ENCODE results near the gene MMS19. TPM values are rescaled to one million over a fixed set of nuclear protein-coding genes. Genes with fewer than 3 reads are reported as not detected.

Gene MMS19
- total RNA-seq, 2 experiments from 2014 or later, result 91.3 to 107 TPM

- ChIA-PET POLR2A (no interaction called here), CTCF (no interaction called here)
- Mint-ChIP-seq H3K27me3 (peaks cover 2% of the 10 kb centered on the region), H3K9me3 (ENCODE audit: low read depth) (no peaks in the 10 kb centered on the region), H3K36me3 (ENCODE audit: low read depth) (no peaks in the 10 kb centered on the region), H3K4me1 (no peaks in the 10 kb centered on the region), H3K4me3 (no peak overlapping the region), H3K27ac (no peak overlapping the region)
- intact Hi-C loops (cut with DNase I, micrococcal nuclease), result no loop called here
- DNase-seq (no peak), ATAC-seq (no peak)
These were observed 14.8 kb upstream of the MMS19 start for GRCh38 chr10:97512993-97513392.

GRCh38 chr10:97511711-97512440 is 13.7 kb upstream of the MMS19 start:
- ATAC-seq (no peak), DNase-seq (no peak)
- ChIA-PET CTCF (no interaction called here), POLR2A (no interaction called here)
- H3K4me3 Mint-ChIP-seq, result no peak overlapping the region
- no peaks in the 10 kb centered on the region for H3K9me3 Mint-ChIP-seq (ENCODE audit: low read depth)
- peaks cover 2% of the 10 kb centered on the region for H3K27me3 Mint-ChIP-seq
- H3K4me1 Mint-ChIP-seq, result no peaks in the 10 kb centered on the region
- no peaks in the 10 kb centered on the region for H3K36me3 Mint-ChIP-seq (ENCODE audit: low read depth)
- H3K27ac Mint-ChIP-seq, result no peak overlapping the region
- intact Hi-C loops (cut with DNase I, micrococcal nuclease), result no loop called here

GRCh38 chr10:97510686-97511085 is 12.5 kb upstream of the MMS19 start:
- H3K36me3 Mint-ChIP-seq (ENCODE audit: low read depth), result no peaks in the 10 kb centered on the region
- no peak overlapping the region for H3K4me3 Mint-ChIP-seq
- H3K27ac Mint-ChIP-seq, result no peak overlapping the region
- ChIA-PET CTCF (interaction anchor here (0.9 to 1.5 kb wide), 3 partner anchors 24 to 114 kb away, joined by 3 to 5 read pairs (median 3); no protein-coding TSS in a partner anchor), POLR2A (no interaction called here)
- peaks cover 2% of the 10 kb centered on the region for H3K27me3 Mint-ChIP-seq
- no peak for ATAC-seq
- no peak for DNase-seq
- H3K9me3 Mint-ChIP-seq (ENCODE audit: low read depth), result no peaks in the 10 kb centered on the region
- intact Hi-C loops (cut with DNase I, micrococcal nuclease), result no loop called here
- H3K4me1 Mint-ChIP-seq, result peaks cover 3% of the 10 kb centered on the region

- Mint-ChIP-seq H3K4me1 (peaks cover 3% of the 10 kb centered on the region), H3K36me3 (ENCODE audit: low read depth) (no peaks in the 10 kb centered on the region), H3K4me3 (no peak overlapping the region), H3K27ac (no peak overlapping the region), H3K9me3 (ENCODE audit: low read depth) (no peaks in the 10 kb centered on the region), H3K27me3 (peaks cover 2% of the 10 kb centered on the region)
- ATAC-seq (no peak), DNase-seq (no peak)
- CTCF ChIA-PET, result interaction anchor here (0.9 to 1.5 kb wide), 2 partner anchors 56 to 115 kb away, joined by 4 to 5 read pairs; no protein-coding TSS in a partner anchor
- POLR2A ChIA-PET, result interaction anchor here (0.9 kb wide), 1 partner anchor 114 kb away, joined by 3 read pairs; no protein-coding TSS in a partner anchor
- intact Hi-C loops (cut with DNase I, micrococcal nuclease), result no loop called here
These were observed 11.0 kb upstream of the MMS19 start for GRCh38 chr10:97509120-97509680.

- DNase-seq (no peak), ATAC-seq (no peak)
- ChIA-PET CTCF (interaction anchor here (1.1 kb wide), 1 partner anchor 9 kb away, joined by 4 read pairs; no protein-coding TSS in a partner anchor), POLR2A (no interaction called here)
- Mint-ChIP-seq H3K4me1 (peaks cover 3% of the 10 kb centered on the region), H3K36me3 (ENCODE audit: low read depth) (no peaks in the 10 kb centered on the region), H3K27ac (no peak overlapping the region), H3K9me3 (ENCODE audit: low read depth) (no peaks in the 10 kb centered on the region), H3K27me3 (peaks cover 2% of the 10 kb centered on the region), H3K4me3 (no peak overlapping the region)
- intact Hi-C loops (cut with DNase I, micrococcal nuclease), result no loop called here
These were observed 10.1 kb upstream of the MMS19 start for GRCh38 chr10:97508342-97508741.

GRCh38 chr10:97506199-97506991 is 8.2 kb upstream of the MMS19 start:
- no peaks in the 10 kb centered on the region for H3K9me3 Mint-ChIP-seq (ENCODE audit: low read depth)
- H3K4me3 Mint-ChIP-seq, result no peak overlapping the region
- POLR2A ChIA-PET, result no interaction called here
- intact Hi-C loops (cut with DNase I, micrococcal nuclease), result no loop called here
- H3K27ac Mint-ChIP-seq, result no peak overlapping the region
- H3K4me1 Mint-ChIP-seq, result peaks cover 3% of the 10 kb centered on the region
- H3K36me3 Mint-ChIP-seq (ENCODE audit: low read depth), result no peaks in the 10 kb centered on the region
- ATAC-seq (peak; percentile 81), DNase-seq (no peak)
- H3K27me3 Mint-ChIP-seq, result peaks cover 6% of the 10 kb centered on the region
- CTCF ChIA-PET, result interaction anchor here (0.6 to 1.3 kb wide), 4 partner anchors 12 to 36 kb away, joined by 3 to 5 read pairs (median 4); no protein-coding TSS in a partner anchor

GRCh38 chr10:97505152-97505551 is 6.9 kb upstream of the MMS19 start:
- intact Hi-C loops (cut with DNase I, micrococcal nuclease), result no loop called here
- Mint-ChIP-seq H3K36me3 (ENCODE audit: low read depth) (no peaks in the 10 kb centered on the region), H3K4me3 (no peak overlapping the region), H3K27ac (no peak overlapping the region), H3K4me1 (peaks cover 3% of the 10 kb centered on the region), H3K27me3 (peaks cover 16% of the 10 kb centered on the region), H3K9me3 (ENCODE audit: low read depth) (no peaks in the 10 kb centered on the region)
- ChIA-PET CTCF (interaction anchor here (0.6 to 1.3 kb wide), 4 partner anchors 15 to 42 kb away, joined by 3 to 5 read pairs (median 4); no protein-coding TSS in a partner anchor), POLR2A (interaction anchor here (0.6 kb wide), 1 partner anchor 33 kb away, joined by 3 read pairs; no protein-coding TSS in a partner anchor)
- DNase-seq (no peak), ATAC-seq (no peak)

- no peak for DNase-seq
- H3K4me1 Mint-ChIP-seq, result peaks cover 6% of the 10 kb centered on the region
- CTCF ChIA-PET, result no interaction called here
- H3K36me3 Mint-ChIP-seq (ENCODE audit: low read depth), result no peaks in the 10 kb centered on the region
- POLR2A ChIA-PET, result no interaction called here
- intact Hi-C loops (cut with DNase I, micrococcal nuclease), result no loop called here
- H3K27ac Mint-ChIP-seq, result no peak overlapping the region
- H3K9me3 Mint-ChIP-seq (ENCODE audit: low read depth), result no peaks in the 10 kb centered on the region
- peaks cover 20% of the 10 kb centered on the region for H3K27me3 Mint-ChIP-seq
- no peak for ATAC-seq
- no peak overlapping the region for H3K4me3 Mint-ChIP-seq
These were observed 5.2 kb upstream of the MMS19 start for GRCh38 chr10:97503406-97503805.

- Mint-ChIP-seq H3K9me3 (ENCODE audit: low read depth) (no peaks in the 10 kb centered on the region), H3K36me3 (ENCODE audit: low read depth) (peaks cover 2% of the 10 kb centered on the region), H3K4me1 (peaks cover 6% of the 10 kb centered on the region), H3K4me3 (no peak overlapping the region), H3K27ac (no peak overlapping the region), H3K27me3 (peaks cover 20% of the 10 kb centered on the region)
- ChIA-PET POLR2A (no interaction called here), CTCF (no interaction called here)
- intact Hi-C loops (cut with DNase I, micrococcal nuclease), result no loop called here
- ATAC-seq (no peak), DNase-seq (no peak)
These were observed 4.7 kb upstream of the MMS19 start for GRCh38 chr10:97502916-97503315.

- no peak for ATAC-seq
- Mint-ChIP-seq H3K9me3 (ENCODE audit: low read depth) (no peaks in the 10 kb centered on the region), H3K36me3 (ENCODE audit: low read depth) (peaks cover 12% of the 10 kb centered on the region), H3K4me3 (peak overlapping the region; percentile 53), H3K27ac (no peak overlapping the region), H3K27me3 (peaks cover 20% of the 10 kb centered on the region), H3K4me1 (peaks cover 24% of the 10 kb centered on the region)
- intact Hi-C loops (cut with DNase I, micrococcal nuclease), result no loop called here
- DNase-seq, result no peak
- ChIA-PET CTCF (interaction anchor here (0.8 to 1.3 kb wide), 5 partner anchors 72 to 209 kb away, joined by 3 to 4 read pairs (median 4); no protein-coding TSS in a partner anchor), POLR2A (no interaction called here)
These were observed 2.0 kb upstream of the MMS19 start for GRCh38 chr10:97500297-97500575.

GRCh38 chr10:97499561-97500296 is 1.5 kb upstream of the MMS19 start:
- ChIA-PET CTCF (interaction anchor here (0.7 to 1.3 kb wide), 5 partner anchors 8 to 210 kb away, joined by 3 to 4 read pairs (median 4); partner anchors contain the start of gene AVPI1), POLR2A (interaction anchor here (0.8 kb wide), 1 partner anchor 10 kb away, joined by 4 read pairs; no protein-coding TSS in a partner anchor)
- peaks cover 20% of the 10 kb centered on the region for H3K27me3 Mint-ChIP-seq
- H3K4me3 Mint-ChIP-seq, result peak overlapping the region; percentile 53
- no peaks in the 10 kb centered on the region for H3K9me3 Mint-ChIP-seq (ENCODE audit: low read depth)
- no peak overlapping the region for H3K27ac Mint-ChIP-seq
- ATAC-seq (no peak), DNase-seq (no peak)
- intact Hi-C loops (cut with DNase I, micrococcal nuclease), result loop anchor here (2.0 to 5.0 kb wide), 6 partner anchors 43 to 1933 kb away; partner anchors contain the start of genes AVPI1 (in 1 of the 2), GOT1 (in 1 of the 2), MORN4 (in 1 of the 2) and PI4K2A (in 1 of the 2)
- H3K4me1 Mint-ChIP-seq, result peaks cover 29% of the 10 kb centered on the region
- H3K36me3 Mint-ChIP-seq (ENCODE audit: low read depth), result peaks cover 12% of the 10 kb centered on the region

Data from activated CD4-positive, alpha-beta T cell treated with anti-CD3 and anti-CD28 coated beads for 36 hours (primary cell).